HepG2 (cell line): ENCODE data around the gene S100A13. TPM values are rescaled to one million over a fixed set of nuclear protein-coding genes. Genes with fewer than 3 reads are reported as not detected.

Experiments
- AHR ChIP-seq: IDR thresholded peaks from 2 replicates; pipeline ENCODE4 v1.6.1; 2018; ENCODE audit warnings: missing genetic modification reagents, missing compliant biosample characterization
- ARID5B ChIP-seq: IDR thresholded peaks from 2 replicates; pipeline ENCODE4 v1.4.0; 2020; ENCODE audit warnings: mild to moderate bottlenecking, missing genetic modification reagents
- BRD4 ChIP-seq: sonication (generic); formaldehyde crosslinking; IDR thresholded peaks from 2 replicates; pipeline ENCODE4 v1.4.0; 2020; ENCODE audit warnings: missing genetic modification reagents
- CHD4 ChIP-seq: fragments of 200-600 bp; sonication (generic); IDR thresholded peaks from 2 replicates; pipeline ENCODE4 v1.7.0; 2017; ENCODE audit warnings: mild to moderate bottlenecking, low read length, borderline replicate concordance
- KDM3A ChIP-seq: IDR thresholded peaks from 2 replicates; pipeline ENCODE4 v1.6.1; 2018; ENCODE audit warnings: low read depth, missing compliant biosample characterization
- LRRFIP1 ChIP-seq: sonication (generic); formaldehyde crosslinking; conservative IDR thresholded peaks from 2 replicates; pipeline ENCODE4 v1.4.0; 2020; ENCODE audit warnings: missing genetic modification reagents
- MEF2D ChIP-seq: sonication (generic); formaldehyde crosslinking; IDR thresholded peaks from 2 replicates; pipeline ENCODE4 v1.5.1; 2020; ENCODE audit warnings: mild to moderate bottlenecking, missing genetic modification reagents
- SP4 ChIP-seq: sonication (generic); formaldehyde crosslinking; IDR thresholded peaks from 2 replicates; pipeline ENCODE4 v1.8.1; 2023; ENCODE audit warnings: mild to moderate bottlenecking, missing genetic modification reagents
- ZNF335 ChIP-seq: sonication (generic); formaldehyde crosslinking; IDR thresholded peaks from 2 replicates; pipeline ENCODE4 v1.4.0; 2020; ENCODE audit warnings: missing genetic modification reagents
- ZNF674 ChIP-seq: sonication (generic); formaldehyde crosslinking; IDR thresholded peaks from 2 replicates; pipeline ENCODE4 v1.5.0; 2020; ENCODE audit warnings: low read depth, mild to moderate bottlenecking, missing genetic modification reagents
- ZNF776 ChIP-seq: sonication (generic); formaldehyde crosslinking; IDR thresholded peaks from 2 replicates; pipeline ENCODE4 v1.4.0; 2020; ENCODE audit warnings: mild to moderate bottlenecking, missing genetic modification reagents
- polyA plus RNA-seq, 8 experiments: library from polyadenylated mRNA; depleted of rRNA in 3 of 8; stranded (reverse) in 7 of 8; unstranded in 1 of 8; fragments of >200 nt; fragmentation: Illumina TruSeq in 4 of 8; extraction: Trizol in 4 of 8; gene quantifications; 2 replicates each; pipeline versions ENCODE4 v1.2.1 to v1.2.3, GENCODE V29; 2011 to 2016; ENCODE audit warnings: low read depth in 4 of 8, missing spikeins in 1 of 8, mixed read lengths in 1 of 8; ENCODE audit not compliant: insufficient read depth in 1 of 8
- total RNA-seq, 5 experiments: library from RNA; depleted of rRNA; stranded (reverse); fragments of >200 nt; fragmentation: Illumina TruSeq; extraction: Trizol; gene quantifications; 2 replicates each; pipeline ENCODE4 v1.2.3, GENCODE V29; 2016; ENCODE audit warnings: low read depth in 1 of 5
- TF ChIP-seq, protein P1 (sequence below): sonication (generic); formaldehyde crosslinking; IDR thresholded peaks from 2 replicates; pipeline ENCODE4 v1.5.0; 2020; ENCODE audit warnings: missing genetic modification reagents, mild to moderate bottlenecking, borderline replicate concordance
- TF ChIP-seq, protein P2 (sequence below): sonication (generic); formaldehyde crosslinking; IDR thresholded peaks from 2 replicates; pipeline ENCODE4 v1.4.0; 2020; ENCODE audit warnings: missing genetic modification reagents, borderline replicate concordance
- TF ChIP-seq, protein P3 (sequence below): sonication (generic); formaldehyde crosslinking; IDR thresholded peaks from 2 replicates; pipeline ENCODE4 v1.5.0; 2020; ENCODE audit warnings: missing genetic modification reagents
- TF ChIP-seq, protein P4 (sequence below): sonication (generic); formaldehyde crosslinking; IDR thresholded peaks from 2 replicates; pipeline ENCODE4 v1.8.0; 2022; ENCODE audit warnings: mild to moderate bottlenecking, missing genetic modification reagents, moderate library complexity

Gene S100A13
- total and polyA plus RNA-seq, 2 of the 13 experiments (the other 11 are each of a cell fraction or from before 2014, with no cell fraction given): 89.5 to 172 TPM

- TF ChIP-seq, protein P1, sequence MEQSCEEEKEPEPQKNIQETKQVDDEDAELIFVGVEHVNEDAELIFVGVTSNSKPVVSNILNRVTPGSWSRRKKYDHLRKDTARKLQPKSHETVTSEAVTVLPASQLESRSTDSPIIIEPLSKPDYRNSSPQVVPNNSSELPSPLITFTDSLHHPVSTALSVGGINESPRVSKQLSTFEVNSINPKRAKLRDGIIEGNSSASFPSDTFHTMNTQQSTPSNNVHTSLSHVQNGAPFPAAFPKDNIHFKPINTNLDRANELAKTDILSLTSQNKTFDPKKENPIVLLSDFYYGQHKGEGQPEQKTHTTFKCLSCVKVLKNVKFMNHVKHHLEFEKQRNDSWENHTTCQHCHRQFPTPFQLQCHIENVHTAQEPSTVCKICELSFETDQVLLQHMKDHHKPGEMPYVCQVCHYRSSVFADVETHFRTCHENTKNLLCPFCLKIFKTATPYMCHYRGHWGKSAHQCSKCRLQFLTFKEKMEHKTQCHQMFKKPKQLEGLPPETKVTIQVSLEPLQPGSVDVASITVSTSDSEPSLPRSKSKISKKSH (CRISPR knock-in tag): peak; percentile 76; the same call in 1 of the 2 replicates
- TF ChIP-seq, protein P2, sequence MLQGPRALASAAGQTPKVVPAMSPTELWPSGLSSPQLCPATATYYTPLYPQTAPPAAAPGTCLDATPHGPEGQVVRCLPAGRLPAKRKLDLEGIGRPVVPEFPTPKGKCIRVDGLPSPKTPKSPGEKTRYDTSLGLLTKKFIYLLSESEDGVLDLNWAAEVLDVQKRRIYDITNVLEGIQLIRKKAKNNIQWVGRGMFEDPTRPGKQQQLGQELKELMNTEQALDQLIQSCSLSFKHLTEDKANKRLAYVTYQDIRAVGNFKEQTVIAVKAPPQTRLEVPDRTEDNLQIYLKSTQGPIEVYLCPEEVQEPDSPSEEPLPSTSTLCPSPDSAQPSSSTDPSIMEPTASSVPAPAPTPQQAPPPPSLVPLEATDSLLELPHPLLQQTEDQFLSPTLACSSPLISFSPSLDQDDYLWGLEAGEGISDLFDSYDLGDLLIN: no peak
- TF ChIP-seq, protein P3, sequence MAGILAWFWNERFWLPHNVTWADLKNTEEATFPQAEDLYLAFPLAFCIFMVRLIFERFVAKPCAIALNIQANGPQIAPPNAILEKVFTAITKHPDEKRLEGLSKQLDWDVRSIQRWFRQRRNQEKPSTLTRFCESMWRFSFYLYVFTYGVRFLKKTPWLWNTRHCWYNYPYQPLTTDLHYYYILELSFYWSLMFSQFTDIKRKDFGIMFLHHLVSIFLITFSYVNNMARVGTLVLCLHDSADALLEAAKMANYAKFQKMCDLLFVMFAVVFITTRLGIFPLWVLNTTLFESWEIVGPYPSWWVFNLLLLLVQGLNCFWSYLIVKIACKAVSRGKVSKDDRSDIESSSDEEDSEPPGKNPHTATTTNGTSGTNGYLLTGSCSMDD (CRISPR knock-in tag): no peak
- TF ChIP-seq LRRFIP1 (CRISPR knock-in tag) (no peak), ZNF335 (0 out of 2 replicates have a peak, but pooled peaks have one; percentile 23), ZNF776 (0 out of 2 replicates have a peak, but pooled peaks have one; percentile 35), BRD4 (CRISPR knock-in tag) (0 out of 2 replicates have a peak, but pooled peaks have one; percentile 20), AHR (CRISPR knock-in tag) (0 out of 2 replicates have a peak, but pooled peaks have one; percentile 19), MEF2D (CRISPR knock-in tag) (peak; percentile 41; the same call in 1 of the 2 replicates), SP4 (CRISPR knock-in tag) (peak; percentile 81), KDM3A (CRISPR knock-in tag) (0 out of 2 replicates have a peak, but pooled peaks have one; percentile 68), CHD4 (no peak), ARID5B (peak; percentile 56; the same call in 1 of the 2 replicates), ZNF674 (CRISPR knock-in tag) (no peak)
- TF ChIP-seq, protein P4, sequence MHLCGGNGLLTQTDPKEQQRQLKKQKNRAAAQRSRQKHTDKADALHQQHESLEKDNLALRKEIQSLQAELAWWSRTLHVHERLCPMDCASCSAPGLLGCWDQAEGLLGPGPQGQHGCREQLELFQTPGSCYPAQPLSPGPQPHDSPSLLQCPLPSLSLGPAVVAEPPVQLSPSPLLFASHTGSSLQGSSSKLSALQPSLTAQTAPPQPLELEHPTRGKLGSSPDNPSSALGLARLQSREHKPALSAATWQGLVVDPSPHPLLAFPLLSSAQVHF (CRISPR knock-in tag): peak; percentile 68; the same call in 1 of the 2 replicates
These were observed 31.3 kb upstream of the S100A13 start, which contains the start of gene SNAPIN (continued) for GRCh38 chr1:153658400-153659174.
